ENCODE data around the gene PLEKHS1.
"Not testable (repeated sequence)": the region's sequence is repeated elsewhere in the genome, so short reads cannot be mapped to it uniquely, and the experiment has no call there.

Gene PLEKHS1

GRCh38 chr10:113742466-113742865, 9.0 kb upstream of the PLEKHS1 start:
- DNase-seq: peak; percentile 6

GRCh38 chr10:113743594-113743993, 7.9 kb upstream of the PLEKHS1 start:
- DNase-seq: peak; percentile 4

GRCh38 chr10:113745374-113745773, 6.1 kb upstream of the PLEKHS1 start:
- no peak for DNase-seq

- peak; percentile 88 for DNase-seq
These were observed 5.1 kb upstream of the PLEKHS1 start for GRCh38 chr10:113746217-113746957.

GRCh38 chr10:113752553-113752952, 1.1 kb downstream of the PLEKHS1 start:
- DNase-seq: no peak

GRCh38 chr10:113753020-113753692, 1.7 kb downstream of the PLEKHS1 start:
- DNase-seq: no peak

- no peak for DNase-seq
These were observed 2.6 kb downstream of the PLEKHS1 start for GRCh38 chr10:113754125-113754524.

GRCh38 chr10:113754768-113755167, 3.3 kb downstream of the PLEKHS1 start:
- no peak for DNase-seq

- DNase-seq: no peak
These were observed 5.6 kb downstream of the PLEKHS1 start for GRCh38 chr10:113756940-113757543.

- no peak for DNase-seq
These were observed 10.6 kb downstream of the PLEKHS1 start for GRCh38 chr10:113762083-113762482.

- no peak for DNase-seq
These were observed 13.1 kb downstream of the PLEKHS1 start for GRCh38 chr10:113764582-113764981.

- no peak for DNase-seq
These were observed 14.4 kb downstream of the PLEKHS1 start for GRCh38 chr10:113765910-113766309.

- no peak for DNase-seq
These were observed 15.7 kb downstream of the PLEKHS1 start for GRCh38 chr10:113767222-113767621.

- no peak for DNase-seq
These were observed 18.9 kb downstream of the PLEKHS1 start for GRCh38 chr10:113770346-113770745.

GRCh38 chr10:113771131-113771530, 19.6 kb downstream of the PLEKHS1 start:
- not testable (repeated sequence) for DNase-seq

GRCh38 chr10:113775686-113776294, 24.3 kb downstream of the PLEKHS1 start:
- no peak for DNase-seq

- no peak for DNase-seq
These were observed 25.1 kb downstream of the PLEKHS1 start for GRCh38 chr10:113776553-113776952.

GRCh38 chr10:113780681-113781250, 29.3 kb downstream of the PLEKHS1 start:
- DNase-seq: peak; percentile 10

GRCh38 chr10:113782367-113782766, 30.9 kb downstream of the PLEKHS1 start:
- DNase-seq: no peak

GRCh38 chr10:113782986-113783704, 31.7 kb downstream of the PLEKHS1 start:
- no peak for DNase-seq

- DNase-seq: peak; percentile 92
These were observed 37.2 kb downstream of the PLEKHS1 start for GRCh38 chr10:113788604-113789083.

GRCh38 chr10:113791691-113792090, 40.2 kb downstream of the PLEKHS1 start:
- no peak for DNase-seq

Data from EL (cell line).